ENCODE measurements around the gene KANSL3.

KANSL3 gene

DNA sequence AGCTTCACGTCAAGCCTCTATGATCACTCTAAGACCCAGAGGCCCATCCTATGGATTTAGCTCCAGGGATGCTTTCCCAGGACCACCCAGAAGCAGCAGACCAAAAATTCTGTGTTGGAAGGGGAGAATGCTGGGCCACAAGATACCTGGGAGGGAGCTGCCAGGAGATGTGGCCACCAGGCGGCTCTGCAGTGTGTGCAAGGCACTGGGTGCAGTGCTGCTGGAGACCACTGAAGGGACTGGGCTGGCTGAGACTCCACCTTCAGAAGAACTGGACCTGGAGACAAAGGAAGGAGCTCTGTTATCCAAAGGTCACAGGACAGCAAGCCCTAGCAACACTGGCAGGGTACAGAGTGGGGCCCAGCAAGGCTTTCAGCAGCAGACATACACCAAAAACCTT, 34.0 kb downstream of the KANSL3 start:
- no peak for DNase-seq (ENCODE audit: low spot score)

GRCh38 chr2:96602330-96602823, 35.7 kb downstream of the KANSL3 start:
- no peak for DNase-seq (ENCODE audit: low spot score)

- peak; percentile 48 for DNase-seq (ENCODE audit: low spot score)
Observed at GRCh38 chr2:96601382-96602292, 36.5 kb downstream of the KANSL3 start.

DNA sequence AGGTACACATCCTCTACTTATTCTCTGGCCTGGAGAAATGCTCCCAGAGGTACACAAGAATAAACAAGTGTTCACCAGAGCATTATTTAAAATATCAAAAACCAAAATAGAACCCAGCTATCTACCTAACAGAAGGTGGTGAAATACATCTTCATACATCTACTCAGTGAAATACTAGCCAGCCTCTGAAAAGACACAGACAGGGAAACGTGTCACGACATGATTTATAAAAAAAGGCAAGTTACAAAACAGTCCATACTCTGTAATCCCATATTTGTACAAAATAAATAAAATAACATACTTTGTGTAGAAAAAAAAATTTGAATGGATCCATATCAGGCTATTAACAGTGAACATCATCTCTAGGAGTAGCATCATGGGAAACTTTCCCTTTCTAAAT, 38.2 kb downstream of the KANSL3 start:
- no peak for DNase-seq (ENCODE audit: low spot score)

DNA sequence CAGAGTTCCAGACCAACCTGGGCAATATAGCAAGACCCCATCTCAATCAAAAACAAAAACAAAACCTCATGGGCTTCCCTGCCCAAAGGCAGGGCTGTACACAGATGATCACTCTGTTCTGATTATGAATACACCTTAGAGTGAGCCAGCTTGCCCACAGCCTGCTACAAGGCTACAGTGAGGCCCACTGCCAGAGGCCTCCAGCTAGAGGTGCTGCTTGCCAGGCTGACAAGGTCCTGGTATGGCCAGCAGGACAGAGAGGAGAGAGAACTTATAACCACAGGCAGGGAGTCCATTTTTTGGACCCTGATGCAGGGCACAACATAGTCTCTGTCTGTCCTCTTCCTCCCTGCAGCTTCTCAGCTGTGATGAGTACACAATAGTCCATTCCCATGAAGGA, 41.5 kb downstream of the KANSL3 start:
- DNase-seq (ENCODE audit: low spot score): no peak

DNA sequence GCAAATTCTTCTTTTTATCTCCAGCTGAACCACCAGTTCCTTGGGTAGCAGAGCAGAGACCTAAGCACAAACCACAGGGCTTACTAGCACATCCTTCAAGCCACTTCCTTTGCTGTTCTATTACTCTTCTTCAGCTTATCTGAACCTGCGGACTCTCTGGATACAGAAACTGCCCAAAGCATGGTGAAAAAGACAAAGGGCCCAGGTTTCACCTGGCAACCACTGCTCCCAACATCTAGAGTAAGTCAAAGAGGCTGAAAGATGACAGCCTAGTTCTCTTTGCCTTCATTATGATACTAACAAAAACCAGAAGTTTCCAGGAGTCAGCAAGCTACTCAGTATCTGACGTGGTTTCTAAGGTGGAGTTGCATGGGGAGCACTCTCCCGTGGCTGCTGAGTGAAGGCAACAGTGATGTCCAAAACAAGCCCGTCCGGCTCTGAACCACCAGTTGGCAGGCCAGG, 43.4 kb downstream of the KANSL3 start:
- peak; percentile 52 for DNase-seq (ENCODE audit: low spot score)

GRCh38 chr2:96594282-96594681, 43.8 kb downstream of the KANSL3 start:
- no peak for DNase-seq (ENCODE audit: low spot score)

DNA sequence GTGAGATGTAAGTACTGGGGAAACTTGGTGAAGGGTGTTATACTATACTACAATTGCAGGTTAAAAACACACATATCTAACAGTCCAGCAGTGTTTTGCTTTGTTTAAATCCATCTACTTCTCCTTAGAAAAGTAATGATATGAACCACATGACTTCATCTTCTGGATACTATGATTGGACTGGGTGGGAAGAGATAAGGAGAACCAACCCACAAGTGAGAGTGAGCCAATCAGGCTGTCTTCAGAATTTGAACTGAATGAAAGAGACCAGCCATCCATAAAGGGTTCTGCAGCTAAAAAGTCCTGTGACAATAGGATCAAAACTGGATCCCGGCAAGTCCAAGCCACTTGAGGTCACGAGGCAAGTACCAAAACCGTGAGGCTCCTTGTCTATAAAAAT, 46.6 kb downstream of the KANSL3 start:
- no peak for DNase-seq (ENCODE audit: low spot score)

DNA sequence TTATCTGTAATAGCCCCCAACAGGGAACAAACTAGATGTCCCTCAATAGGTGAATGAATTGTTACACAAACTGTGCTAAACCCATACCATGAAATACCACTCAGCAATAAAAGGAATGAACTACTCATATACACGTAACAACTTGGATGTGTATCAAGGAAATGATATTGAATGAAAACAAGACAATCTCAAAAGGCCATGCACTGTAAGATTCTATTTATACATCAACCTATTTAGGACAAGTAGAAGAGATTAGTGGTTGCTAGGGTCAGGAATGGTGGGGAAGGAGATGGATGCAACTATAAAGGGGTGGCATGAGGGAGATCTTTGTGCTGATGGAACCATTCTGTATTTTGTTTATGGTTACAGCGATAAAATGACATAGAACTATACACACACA, 47.1 kb downstream of the KANSL3 start:
- DNase-seq (ENCODE audit: low spot score): no peak

DNA sequence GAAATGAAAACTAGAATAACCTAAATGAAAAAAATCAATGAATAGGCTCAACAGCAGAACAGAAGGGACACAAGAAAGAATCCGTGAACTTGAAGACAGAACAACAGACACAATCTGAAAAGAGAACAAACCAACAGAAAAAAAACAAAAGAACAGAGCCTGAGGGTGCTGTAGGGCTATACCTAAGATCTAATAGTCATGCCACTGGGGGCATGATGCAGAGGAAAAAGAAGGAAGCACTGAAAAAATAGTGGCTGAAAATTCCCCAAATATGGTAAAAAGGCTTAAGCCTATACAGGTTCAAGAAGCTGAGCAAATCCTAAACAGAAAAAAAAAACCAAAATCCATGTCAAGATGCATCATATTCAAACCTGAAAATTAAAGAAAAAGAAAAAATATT, 50.3 kb downstream of the KANSL3 start:
- DNase-seq (ENCODE audit: low spot score): no peak

- DNase-seq (ENCODE audit: low spot score): no peak
Observed at GRCh38 chr2:96584017-96584416, 54.1 kb downstream of the KANSL3 start.

DNA sequence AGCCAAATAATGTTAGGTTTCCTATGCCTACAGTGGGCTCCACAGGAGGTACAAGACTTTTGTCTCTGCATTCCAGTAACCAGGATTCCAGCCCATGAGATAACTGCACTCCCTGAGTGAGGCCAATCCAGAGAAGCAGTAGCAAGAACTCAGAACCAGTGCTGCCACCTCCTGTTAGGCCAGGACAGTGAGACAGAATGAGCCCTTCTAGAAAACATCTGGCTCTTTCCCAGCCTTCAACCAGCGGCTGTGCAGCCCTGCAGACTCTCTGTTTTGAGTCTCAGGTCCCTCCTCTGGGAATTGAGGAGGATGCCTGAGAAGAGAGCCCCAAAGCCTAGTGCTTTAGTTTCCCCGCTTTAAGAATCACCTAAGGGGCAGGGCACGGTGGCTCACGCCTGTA, 57.3 kb downstream of the KANSL3 start:
- DNase-seq (ENCODE audit: low spot score): no peak

DNA sequence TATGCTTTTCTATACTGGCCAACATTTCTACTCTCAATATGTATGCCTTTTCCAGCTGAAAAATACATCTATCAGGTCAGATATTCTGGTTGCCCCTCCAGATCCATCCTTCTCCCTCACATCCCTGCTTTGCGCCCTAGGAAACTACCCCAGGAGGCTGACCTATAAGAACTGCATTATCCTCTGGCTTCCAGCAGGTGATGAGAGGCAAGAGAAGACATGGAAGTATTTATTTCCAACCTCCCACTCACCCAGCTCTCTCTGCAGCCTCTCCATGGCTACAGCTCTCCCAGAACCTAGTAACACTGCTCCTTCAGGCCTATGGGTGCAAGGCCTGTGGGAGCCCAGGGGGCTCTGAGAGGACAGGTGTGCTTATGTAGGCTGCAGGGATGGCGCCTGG, 58.7 kb downstream of the KANSL3 start:
- no peak for DNase-seq (ENCODE audit: low spot score)

DNA sequence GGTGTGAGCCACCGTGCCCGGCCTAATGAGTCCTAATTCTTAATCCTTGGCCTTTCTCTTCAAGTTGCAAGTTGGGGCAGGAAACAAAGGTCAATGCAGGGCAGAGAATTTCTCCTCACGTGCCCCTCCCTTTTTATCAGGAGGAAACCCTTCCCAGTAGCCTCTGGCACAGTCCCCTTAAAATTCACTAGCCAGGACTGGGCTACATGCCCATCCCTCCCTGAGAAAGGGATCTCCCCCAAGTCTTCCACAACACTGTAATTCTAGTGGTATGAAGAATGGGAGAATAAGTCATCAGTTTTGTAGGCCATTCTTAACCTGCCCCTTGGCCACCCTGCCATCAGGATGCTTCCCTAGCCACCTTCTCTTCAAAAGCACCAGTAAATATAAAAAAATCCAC, 59.4 kb downstream of the KANSL3 start:
- DNase-seq (ENCODE audit: low spot score): no peak

GRCh38 chr2:96577501-96577900, 60.6 kb downstream of the KANSL3 start:
- no peak for DNase-seq (ENCODE audit: low spot score)

GRCh38 chr2:96575785-96576456, 62.2 kb downstream of the KANSL3 start:
- DNase-seq (ENCODE audit: low spot score): no peak

DNA sequence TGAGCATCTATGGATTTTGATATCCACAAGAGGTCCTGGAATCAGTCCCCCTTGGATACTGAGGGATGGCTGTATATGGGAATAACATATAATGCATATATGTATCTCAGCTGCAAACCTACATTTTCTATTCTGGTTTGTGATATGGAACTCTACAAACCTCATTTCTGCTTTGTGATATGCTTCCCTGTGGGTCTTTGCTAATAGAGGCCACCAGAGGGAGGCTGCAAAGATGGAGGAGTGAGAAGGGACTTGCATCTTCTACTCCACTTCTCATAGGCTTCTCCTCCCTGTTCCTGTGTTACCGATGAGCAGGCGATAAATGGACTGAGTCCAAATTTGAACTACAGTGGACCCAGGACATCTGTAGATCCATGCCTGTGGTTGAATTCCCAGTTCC, 63.7 kb downstream of the KANSL3 start:
- DNase-seq (ENCODE audit: low spot score): no peak

DNA sequence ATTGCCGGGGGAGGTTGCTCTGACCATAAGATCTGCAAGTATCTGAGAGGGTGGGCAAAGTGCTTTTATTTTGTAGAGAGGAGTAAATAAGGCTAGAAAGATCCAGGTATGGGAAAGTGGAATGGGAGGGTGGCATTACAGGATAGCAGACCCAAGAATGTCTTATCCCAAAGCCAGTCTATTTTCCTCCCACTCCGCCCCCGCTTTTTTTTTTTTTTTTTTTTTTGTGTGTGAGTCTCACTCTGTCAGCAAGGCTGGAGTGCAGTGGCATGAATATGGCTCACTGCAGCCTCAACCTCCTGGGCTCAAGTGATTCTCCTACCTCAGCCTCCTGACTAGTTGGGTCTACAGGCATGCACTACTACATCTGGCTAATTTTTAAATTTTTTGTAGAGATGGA, 70.0 kb downstream of the KANSL3 start:
- no peak for DNase-seq (ENCODE audit: low spot score)

DNA sequence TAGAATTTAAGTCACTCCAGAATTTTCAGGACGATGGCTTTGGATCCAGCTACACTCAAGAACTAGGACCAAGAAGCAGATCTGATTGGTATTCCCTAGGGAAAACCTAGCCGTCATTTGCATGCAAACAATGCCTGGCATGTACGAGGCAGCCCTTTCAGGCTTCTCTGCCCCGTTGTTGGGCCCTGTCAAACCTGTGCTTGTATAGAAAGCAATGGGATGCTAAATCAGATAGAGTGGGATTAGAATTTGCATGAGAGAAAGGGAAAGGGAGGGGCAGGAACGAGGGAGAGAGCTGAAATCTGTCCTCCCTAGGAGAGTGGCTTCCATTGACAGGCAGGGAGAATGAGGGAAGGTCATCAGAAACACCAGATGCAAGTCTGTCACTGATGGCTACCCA, 73.0 kb downstream of the KANSL3 start:
- no peak for DNase-seq (ENCODE audit: low spot score)

GRCh38 chr2:96564563-96564962, 73.5 kb downstream of the KANSL3 start:
- DNase-seq (ENCODE audit: low spot score): no peak

GRCh38 chr2:96564026-96564425, 74.1 kb downstream of the KANSL3 start:
- no peak for DNase-seq (ENCODE audit: low spot score)

DNA sequence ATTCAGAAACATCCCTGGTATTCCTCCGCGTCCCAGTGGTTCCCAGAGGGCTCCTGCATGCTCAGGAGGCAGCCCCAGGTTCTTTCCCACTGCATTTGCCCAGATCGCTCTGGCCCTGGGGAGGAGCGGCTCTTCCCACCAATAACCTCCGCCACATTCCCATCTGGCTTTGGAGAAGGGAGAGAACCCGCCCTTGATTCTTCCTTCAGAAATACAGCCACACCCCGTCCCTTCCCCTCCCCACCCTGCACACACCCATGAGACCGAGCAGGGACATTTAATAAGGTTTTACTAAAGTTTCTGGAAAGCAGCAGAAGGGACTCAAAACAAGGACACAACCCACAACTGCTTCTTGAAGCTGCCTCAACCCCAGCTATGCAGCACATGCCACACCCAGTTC, 79.6 kb downstream of the KANSL3 start:
- DNase-seq (ENCODE audit: low spot score): no peak

GRCh38 chr2:96558061-96558460, 80.1 kb downstream of the KANSL3 start:
- DNase-seq (ENCODE audit: low spot score): no peak
